ENCODE results near the gene SLC6A19.

The SLC6A19 gene

DNA sequence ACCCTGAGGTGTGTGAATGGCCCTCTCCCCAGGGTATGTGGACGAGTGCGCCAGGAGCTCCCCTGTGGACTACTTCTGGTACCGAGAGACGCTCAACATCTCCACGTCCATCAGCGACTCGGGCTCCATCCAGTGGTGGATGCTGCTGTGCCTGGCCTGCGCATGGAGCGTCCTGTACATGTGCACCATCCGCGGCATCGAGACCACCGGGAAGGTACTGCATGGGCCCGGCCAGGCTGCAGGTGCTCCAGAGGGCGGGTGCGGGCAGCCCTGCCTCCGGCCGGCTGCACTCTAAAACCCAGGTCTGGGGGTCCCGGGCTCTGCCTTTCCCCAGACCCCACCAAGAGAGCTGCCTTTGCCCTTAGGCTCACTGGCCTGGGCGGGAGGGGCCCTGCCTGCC is 10.9 kb downstream of the SLC6A19 start:
- DNase-seq (ENCODE audit: low read depth, low spot score) = no peak
- in situ Hi-C loops (cut with HindIII; ENCODE audit: low sequenced_read_pairs) = no loop called here

DNA sequence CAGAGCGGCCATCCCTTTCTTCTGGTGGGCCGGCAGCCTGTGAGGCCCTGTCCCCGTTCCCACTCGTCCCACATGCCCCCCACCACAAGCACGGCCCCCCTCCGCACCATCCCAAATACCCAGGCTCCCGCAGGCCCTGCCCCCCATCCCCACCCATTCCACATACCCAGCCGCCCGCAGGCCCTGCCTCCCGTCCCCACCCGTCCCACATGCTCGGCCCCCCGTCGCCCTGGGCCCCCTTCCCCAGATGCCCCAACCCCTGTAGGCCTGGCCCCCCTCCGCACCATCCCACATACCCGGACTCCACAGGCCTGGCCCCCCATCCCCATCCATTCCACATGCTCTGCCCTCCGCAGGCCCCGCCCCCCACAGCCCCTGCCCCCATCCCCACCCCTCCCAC is 11.5 kb downstream of the SLC6A19 start:
- DNase-seq (ENCODE audit: low read depth, low spot score) = no peak
- TF ChIP-seq, protein P1, sequence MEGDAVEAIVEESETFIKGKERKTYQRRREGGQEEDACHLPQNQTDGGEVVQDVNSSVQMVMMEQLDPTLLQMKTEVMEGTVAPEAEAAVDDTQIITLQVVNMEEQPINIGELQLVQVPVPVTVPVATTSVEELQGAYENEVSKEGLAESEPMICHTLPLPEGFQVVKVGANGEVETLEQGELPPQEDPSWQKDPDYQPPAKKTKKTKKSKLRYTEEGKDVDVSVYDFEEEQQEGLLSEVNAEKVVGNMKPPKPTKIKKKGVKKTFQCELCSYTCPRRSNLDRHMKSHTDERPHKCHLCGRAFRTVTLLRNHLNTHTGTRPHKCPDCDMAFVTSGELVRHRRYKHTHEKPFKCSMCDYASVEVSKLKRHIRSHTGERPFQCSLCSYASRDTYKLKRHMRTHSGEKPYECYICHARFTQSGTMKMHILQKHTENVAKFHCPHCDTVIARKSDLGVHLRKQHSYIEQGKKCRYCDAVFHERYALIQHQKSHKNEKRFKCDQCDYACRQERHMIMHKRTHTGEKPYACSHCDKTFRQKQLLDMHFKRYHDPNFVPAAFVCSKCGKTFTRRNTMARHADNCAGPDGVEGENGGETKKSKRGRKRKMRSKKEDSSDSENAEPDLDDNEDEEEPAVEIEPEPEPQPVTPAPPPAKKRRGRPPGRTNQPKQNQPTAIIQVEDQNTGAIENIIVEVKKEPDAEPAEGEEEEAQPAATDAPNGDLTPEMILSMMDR (IDR thresholded peaks at IDR 0.05; ENCODE audit: low read depth, low read length) = no peak
- no peak overlapping the region for H3K4me3 ChIP-seq (ENCODE audit: low read depth, low read length)
- in situ Hi-C loops (cut with HindIII; ENCODE audit: low sequenced_read_pairs) = no loop called here

More for the DNA sequence above, 10.9 kb downstream of the SLC6A19 start:
- TF ChIP-seq, protein P1 (IDR thresholded peaks at IDR 0.05; ENCODE audit: low read depth, low read length) = no peak
- no peak overlapping the region for H3K4me3 ChIP-seq (ENCODE audit: low read depth, low read length)

DNA sequence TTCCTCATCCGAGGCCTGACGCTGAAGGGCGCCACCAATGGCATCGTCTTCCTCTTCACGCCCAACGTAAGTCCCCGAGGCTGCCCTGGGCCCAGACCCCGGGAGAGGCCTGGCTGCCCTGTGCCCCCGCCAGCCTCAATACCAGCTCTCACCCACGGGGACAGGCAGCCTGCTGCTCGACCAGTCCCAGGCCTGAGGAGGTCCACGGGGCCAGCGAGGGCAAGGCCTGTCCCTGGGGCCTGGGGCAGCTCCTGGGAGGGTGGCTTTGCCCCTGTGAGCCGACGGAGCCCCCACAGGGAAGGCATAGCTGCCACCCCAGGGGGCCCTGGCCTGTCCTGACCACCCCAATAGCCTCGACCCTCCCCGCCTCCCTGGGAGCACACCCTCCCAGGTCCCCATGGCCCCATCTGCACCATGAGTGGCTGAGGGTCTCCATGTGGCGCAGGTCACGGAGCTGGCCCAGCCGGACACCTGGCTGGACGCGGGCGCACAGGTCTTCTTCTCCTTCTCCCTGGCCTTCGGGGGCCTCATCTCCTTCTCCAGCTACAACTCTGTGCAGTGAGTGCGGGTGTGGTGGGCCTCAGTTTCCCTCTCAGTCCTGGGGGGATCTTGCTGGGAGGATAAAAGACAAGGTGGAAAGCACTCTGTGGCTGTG is 12.2 kb downstream of the SLC6A19 start:
- TF ChIP-seq, protein P1 (IDR thresholded peaks at IDR 0.05; ENCODE audit: low read depth, low read length) = no peak
- no peak for DNase-seq (ENCODE audit: low read depth, low spot score)
- in situ Hi-C loops (cut with HindIII; ENCODE audit: low sequenced_read_pairs) = no loop called here
- no peak overlapping the region for H3K4me3 ChIP-seq (ENCODE audit: low read depth, low read length)

DNA sequence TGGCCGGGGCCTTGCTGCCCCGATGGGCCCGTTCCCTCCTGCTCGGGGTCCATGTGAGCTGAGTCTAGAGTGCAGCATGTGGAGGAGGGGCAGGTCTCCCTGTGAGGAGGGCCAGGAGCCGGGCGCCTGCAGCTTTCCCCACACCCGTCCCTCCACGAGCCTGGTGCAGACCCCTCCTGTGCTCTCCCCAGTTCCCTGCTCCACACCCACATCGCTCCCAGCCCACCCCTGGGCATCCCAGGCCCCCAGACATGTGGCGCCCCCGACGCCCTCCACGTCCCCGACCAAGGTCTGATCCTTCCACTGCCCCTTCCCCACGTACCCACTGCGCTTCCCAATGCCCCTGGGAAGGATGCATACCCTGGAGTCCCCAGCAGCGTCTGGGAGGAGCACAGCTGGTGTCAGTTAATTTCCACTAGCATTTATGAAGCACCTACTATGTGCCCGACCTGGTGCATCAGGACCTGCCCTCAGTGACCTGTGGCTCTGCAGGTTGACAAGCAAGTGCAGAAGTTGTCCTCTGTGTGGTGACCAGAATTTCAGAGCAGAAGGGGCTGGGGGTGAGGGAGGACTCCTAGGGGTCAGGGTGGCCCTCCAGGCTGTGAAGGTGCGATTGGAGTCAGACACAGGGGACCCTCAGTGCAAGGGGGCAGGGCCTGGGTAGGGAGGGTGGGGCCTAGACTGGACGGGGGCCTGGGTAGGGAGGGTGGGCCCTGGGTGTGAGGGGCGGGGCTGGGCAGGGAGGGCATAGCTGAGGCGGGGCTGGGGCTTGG is 13.0 kb downstream of the SLC6A19 start:
- no peak for DNase-seq (ENCODE audit: low read depth, low spot score)
- no peak overlapping the region for H3K4me3 ChIP-seq (ENCODE audit: low read depth, low read length)
- in situ Hi-C loops (cut with HindIII; ENCODE audit: low sequenced_read_pairs) = no loop called here
- TF ChIP-seq, protein P1 (IDR thresholded peaks at IDR 0.05; ENCODE audit: low read depth, low read length) = no peak

DNA sequence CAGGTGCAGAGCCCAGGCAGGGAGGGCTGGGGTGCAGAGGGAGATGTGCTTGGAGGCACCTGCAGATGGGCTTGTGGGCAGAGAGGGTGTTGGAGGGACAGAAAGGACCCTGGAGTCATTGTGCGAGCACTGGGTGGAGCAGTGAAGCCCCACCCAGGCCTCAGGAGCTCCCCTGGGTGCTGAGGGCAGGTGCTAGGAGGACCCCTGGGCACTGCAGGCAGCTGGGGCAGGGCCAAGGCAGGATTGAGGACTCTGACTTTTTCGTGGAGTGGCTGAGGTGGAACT is 13.5 kb downstream of the SLC6A19 start:
- H3K4me3 ChIP-seq (ENCODE audit: low read depth, low read length) = no peak overlapping the region
- in situ Hi-C loops (cut with HindIII; ENCODE audit: low sequenced_read_pairs) = no loop called here
- TF ChIP-seq, protein P1 (IDR thresholded peaks at IDR 0.05; ENCODE audit: low read depth, low read length) = no peak
- no peak for DNase-seq (ENCODE audit: low read depth, low spot score)

DNA sequence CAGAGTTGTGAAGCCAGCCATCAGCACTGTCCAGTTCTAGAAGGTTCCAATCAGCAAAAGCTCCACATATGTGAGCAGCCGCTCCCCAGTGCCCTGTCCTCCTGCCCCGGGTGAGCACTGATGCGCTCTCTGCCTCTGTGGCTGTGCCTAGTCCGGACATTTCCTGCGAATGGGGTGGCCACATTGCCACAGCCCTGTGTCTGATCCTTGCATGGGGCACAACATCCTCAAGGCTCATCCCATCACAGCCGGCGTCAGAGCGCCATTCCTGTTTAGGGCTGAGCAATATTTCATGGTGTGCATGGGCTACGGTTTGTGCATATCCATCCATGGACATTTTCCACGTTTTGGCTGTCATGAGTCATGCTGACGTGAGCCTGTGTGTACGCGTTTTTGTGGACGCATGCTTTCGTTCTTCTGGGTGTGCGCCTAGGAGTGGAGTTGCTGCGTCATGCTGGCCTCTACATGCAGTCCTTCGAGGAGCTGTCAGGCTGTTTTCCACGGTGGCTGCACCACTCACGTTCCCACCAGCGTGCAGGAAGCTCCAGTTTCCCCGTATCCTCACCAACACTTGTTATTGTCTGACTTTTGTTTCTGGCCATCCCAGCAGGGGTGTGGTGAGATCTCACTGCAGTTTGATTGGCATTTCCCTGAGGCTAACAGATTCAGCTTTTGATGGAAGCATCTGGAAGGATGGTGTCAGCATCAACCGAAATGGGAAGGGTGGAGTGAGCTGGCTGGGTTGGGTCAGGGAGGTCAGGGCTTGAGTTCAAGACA is 14.1 kb downstream of the SLC6A19 start:
- in situ Hi-C loops (cut with HindIII; ENCODE audit: low sequenced_read_pairs) = no loop called here
- H3K4me3 ChIP-seq (ENCODE audit: low read depth, low read length) = no peak overlapping the region

More for the DNA sequence above, 14.1 kb downstream of the SLC6A19 start:
- TF ChIP-seq, protein P1 (IDR thresholded peaks at IDR 0.05; ENCODE audit: low read depth, low read length) = no peak
- no peak for DNase-seq (ENCODE audit: low read depth, low spot score)

Data from astrocyte of the spinal cord (primary cell).